Measurements from ENCODE around the gene CDH22.

The CDH22 gene

GRCh38 chr20:46349742-46350056, 41.4 kb upstream of the CDH22 start:
- TF ChIP-seq CTCF (IDR thresholded peaks at IDR 0.05; ENCODE audit: control insufficient read depth, insufficient read depth, low read depth, low read length, missing control alignments), result no peak
- H3K4me3 ChIP-seq (ENCODE audit: control insufficient read depth, low read depth, low read length), result no peak overlapping the region
- DNase-seq (ENCODE audit: low read depth), result no peak

GRCh38 chr20:46349035-46349741, 40.9 kb upstream of the CDH22 start:
- DNase-seq (ENCODE audit: low read depth), result no peak
- TF ChIP-seq CTCF (IDR thresholded peaks at IDR 0.05; ENCODE audit: control insufficient read depth, insufficient read depth, low read depth, low read length, missing control alignments), result peak; percentile 84
- H3K4me3 ChIP-seq (ENCODE audit: control insufficient read depth, low read depth, low read length), result no peak overlapping the region

- TF ChIP-seq CTCF (IDR thresholded peaks at IDR 0.05; ENCODE audit: control insufficient read depth, insufficient read depth, low read depth, low read length, missing control alignments), result peak; percentile 15
- no peak overlapping the region for H3K4me3 ChIP-seq (ENCODE audit: control insufficient read depth, low read depth, low read length)
- DNase-seq (ENCODE audit: low read depth), result no peak
Observed at GRCh38 chr20:46347841-46348803, 39.8 kb upstream of the CDH22 start.

- DNase-seq (ENCODE audit: low read depth), result no peak
Observed at GRCh38 chr20:46346770-46347169, 38.5 kb upstream of the CDH22 start.

GRCh38 chr20:46344488-46345162, 36.3 kb upstream of the CDH22 start:
- no peak overlapping the region for H3K4me3 ChIP-seq (ENCODE audit: control insufficient read depth, low read depth, low read length)
- TF ChIP-seq CTCF (IDR thresholded peaks at IDR 0.05; ENCODE audit: control insufficient read depth, insufficient read depth, low read depth, low read length, missing control alignments), result no peak

More at GRCh38 chr20:46346770-46347169, 38.5 kb upstream of the CDH22 start:
- no peak overlapping the region for H3K4me3 ChIP-seq (ENCODE audit: control insufficient read depth, low read depth, low read length)
- TF ChIP-seq CTCF (IDR thresholded peaks at IDR 0.05; ENCODE audit: control insufficient read depth, insufficient read depth, low read depth, low read length, missing control alignments), result no peak

GRCh38 chr20:46343975-46344357, 35.7 kb upstream of the CDH22 start:
- no peak for TF ChIP-seq CTCF (IDR thresholded peaks at IDR 0.05; ENCODE audit: control insufficient read depth, insufficient read depth, low read depth, low read length, missing control alignments)
- DNase-seq (ENCODE audit: low read depth), result no peak
- H3K4me3 ChIP-seq (ENCODE audit: control insufficient read depth, low read depth, low read length), result no peak overlapping the region

More at GRCh38 chr20:46344488-46345162, 36.3 kb upstream of the CDH22 start:
- DNase-seq (ENCODE audit: low read depth), result no peak
